ENCODE results near the gene SPON2.
A peak's percentile ranks its signal among the peaks of the same experiment; 100 is the strongest.

DNA sequence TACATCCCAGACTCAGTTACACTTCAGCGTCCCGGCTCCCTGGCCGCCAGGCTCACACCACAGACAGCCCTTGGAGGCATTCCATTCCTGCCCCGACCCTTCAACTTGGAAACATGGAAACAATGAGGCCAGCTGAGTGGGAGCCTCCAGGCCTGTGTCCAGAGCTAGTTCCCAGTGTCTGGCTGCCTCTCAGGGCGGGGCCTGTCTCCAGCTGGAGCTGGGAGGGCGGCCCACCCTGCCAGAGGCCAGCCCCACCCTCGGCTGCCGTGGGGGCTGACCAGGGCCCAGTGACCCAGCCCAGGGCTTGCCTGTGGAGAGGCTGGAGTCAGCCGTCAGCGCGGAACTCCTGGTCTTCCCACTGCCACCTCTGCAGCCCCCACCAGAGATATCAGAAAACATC, 37.4 kb upstream of the SPON2 start:
- TF ChIP-seq, protein P1, sequence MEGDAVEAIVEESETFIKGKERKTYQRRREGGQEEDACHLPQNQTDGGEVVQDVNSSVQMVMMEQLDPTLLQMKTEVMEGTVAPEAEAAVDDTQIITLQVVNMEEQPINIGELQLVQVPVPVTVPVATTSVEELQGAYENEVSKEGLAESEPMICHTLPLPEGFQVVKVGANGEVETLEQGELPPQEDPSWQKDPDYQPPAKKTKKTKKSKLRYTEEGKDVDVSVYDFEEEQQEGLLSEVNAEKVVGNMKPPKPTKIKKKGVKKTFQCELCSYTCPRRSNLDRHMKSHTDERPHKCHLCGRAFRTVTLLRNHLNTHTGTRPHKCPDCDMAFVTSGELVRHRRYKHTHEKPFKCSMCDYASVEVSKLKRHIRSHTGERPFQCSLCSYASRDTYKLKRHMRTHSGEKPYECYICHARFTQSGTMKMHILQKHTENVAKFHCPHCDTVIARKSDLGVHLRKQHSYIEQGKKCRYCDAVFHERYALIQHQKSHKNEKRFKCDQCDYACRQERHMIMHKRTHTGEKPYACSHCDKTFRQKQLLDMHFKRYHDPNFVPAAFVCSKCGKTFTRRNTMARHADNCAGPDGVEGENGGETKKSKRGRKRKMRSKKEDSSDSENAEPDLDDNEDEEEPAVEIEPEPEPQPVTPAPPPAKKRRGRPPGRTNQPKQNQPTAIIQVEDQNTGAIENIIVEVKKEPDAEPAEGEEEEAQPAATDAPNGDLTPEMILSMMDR (IDR thresholded peaks at IDR 0.05 in 8 of 11, conservative IDR thresholded peaks at IDR 0.05 in 3 of 11), result no peak
- no peak for TF ChIP-seq POLR2A (IDR thresholded peaks at IDR 0.05)
- peak; percentile 60 to 79 (median 65) for TF ChIP-seq POLR2AphosphoS5 (IDR thresholded peaks at IDR 0.05)

Measured in spleen (tissue), 7 donors.